GM20000 (cell line): ENCODE measurements around the gene GPC1.

Source experiments
- DNase-seq: peaks from one replicate; pipeline ENCODE4 v3.0.0; 2012; ENCODE audit warnings: low spot score
- CTCF ChIP-seq: IDR thresholded peaks from 2 replicates; pipeline ENCODE4 v1.5.1; 2012; ENCODE audit warnings: mild to moderate bottlenecking, control low read depth; ENCODE audit errors: extremely low read depth, missing control alignments

GPC1 gene

GRCh38 chr2:240450532-240451107 lies 15.2 kb downstream of the GPC1 start:
- TF ChIP-seq CTCF: no peak

GRCh38 chr2:240451108-240451611 lies 15.7 kb downstream of the GPC1 start:
- no peak for DNase-seq
- no peak for TF ChIP-seq CTCF

More at GRCh38 chr2:240450532-240451107, 15.2 kb downstream of the GPC1 start:
- DNase-seq: no peak

GRCh38 chr2:240451791-240452461 lies 16.5 kb downstream of the GPC1 start:
- DNase-seq: no peak
- no peak for TF ChIP-seq CTCF

GRCh38 chr2:240452462-240453256 lies 17.2 kb downstream of the GPC1 start:
- no peak for TF ChIP-seq CTCF
- DNase-seq: peak; percentile 82

GRCh38 chr2:240453461-240454105 lies 18.1 kb downstream of the GPC1 start:
- no peak for TF ChIP-seq CTCF
- DNase-seq: no peak

GRCh38 chr2:240454106-240454901 lies 18.8 kb downstream of the GPC1 start:
- TF ChIP-seq CTCF: no peak
- DNase-seq: no peak
